B cell (primary cell): Measurements from ENCODE around the gene S100A4. TPM values are rescaled to one million over a fixed set of nuclear protein-coding genes. Genes with fewer than 3 reads are reported as not detected.

Source experiments
- ATAC-seq: fragments of 200-7000 bp; cut with Tn5 transposase; one replicate; pipeline ENCODE4 v1.10.0; 2021; ENCODE audit warnings: low read depth, mild to moderate bottlenecking, moderate number of reproducible peaks, moderate library complexity
- CTCF ChIA-PET: fragments of 350-600 bp; sonication (Branson Sonifier 250); formaldehyde crosslinking; loops from one replicate; lab custom pipeline; 2021; ENCODE audit warnings: antibody characterized with exemption, inconsistent platforms; lab: Charles Lee
- POLR2A ChIA-PET: fragments of 350-600 bp; sonication (Branson Sonifier 250); formaldehyde crosslinking; loops from one replicate; lab custom pipeline; 2021; ENCODE audit warnings: antibody characterized with exemption; lab: Charles Lee
- DNase-seq: peaks from one replicate; pipeline ENCODE4 v3.0.0; 2013
- H2AFZ ChIP-seq: 2 replicates; pipeline ENCODE4 v1.6.1; 2012; ENCODE audit warnings: mild to moderate bottlenecking, low read depth, low read length; ENCODE audit not compliant: insufficient read depth, poor library complexity, severe bottlenecking
- H3K27ac ChIP-seq, 2 donors: 1 replicate in 1 of 2; 2 replicates in 1 of 2; pipeline ENCODE4 v1.5.1; 2012 to 2013; ENCODE audit warnings: low read length in 2 of 2, mild to moderate bottlenecking in 2 of 2, moderate library complexity in 1 of 2
- H3K27me3 ChIP-seq, 4 experiments: fragments of 200-600 bp in 1 of 4; sonication (generic) in 1 of 4; replicated peaks in 1 of 4; 1 replicate in 2 of 4; 2 replicates in 2 of 4; pipeline versions ENCODE4 v1.6.1 to v1.7.0; 2013 to 2016; ENCODE audit warnings: low read length in 3 of 4, mild to moderate bottlenecking in 2 of 4, mixed read lengths in 1 of 4, moderate library complexity in 1 of 4; ENCODE audit not compliant: insufficient read depth in 4 of 4, control insufficient read depth in 3 of 4; ENCODE audit errors: control extremely low read depth in 1 of 4
- H3K36me3 ChIP-seq, 2 experiments: replicated peaks in 1 of 2; 1 replicate in 1 of 2; 2 replicates in 1 of 2; pipeline versions ENCODE4 v1.6.1 to v1.7.1; 2013; ENCODE audit warnings: low read length in 1 of 2; ENCODE audit not compliant: insufficient read depth in 2 of 2, control insufficient read depth in 1 of 2; ENCODE audit errors: control extremely low read depth in 1 of 2, extremely low read depth in 1 of 2
- H3K4me1 ChIP-seq, 2 donors: fragments of 200-600 bp in 1 of 2; sonication (generic) in 1 of 2; 1 replicate in 1 of 2; 2 replicates in 1 of 2; pipeline versions ENCODE4 v1.5.1 to v1.6.1; 2013 to 2017; ENCODE audit warnings: low read length in 2 of 2; ENCODE audit not compliant: control insufficient read depth in 2 of 2, insufficient read depth in 2 of 2
- H3K4me2 ChIP-seq: replicated peaks from 2 replicates; pipeline ENCODE3; 2012; ENCODE audit warnings: mild to moderate bottlenecking, low read depth, low read length; ENCODE audit not compliant: poor library complexity, severe bottlenecking
- H3K4me3 ChIP-seq, 5 experiments: fragments of 200-600 bp in 1 of 5; sonication (generic) in 1 of 5; 1 replicate in 3 of 5; 2 replicates in 2 of 5; pipeline versions ENCODE4 v1.5.1 to v1.7.0; 2011 to 2016; ENCODE audit warnings: low read length in 4 of 5, mild to moderate bottlenecking in 4 of 5, low read depth in 2 of 5, control low read depth in 1 of 5, moderate library complexity in 1 of 5; ENCODE audit not compliant: insufficient read depth in 1 of 5; ENCODE audit errors: control extremely low read depth in 1 of 5, extremely low read depth in 1 of 5
- H3K79me2 ChIP-seq: fragments of 200-600 bp; sonication (generic); one replicate; pipeline ENCODE4 v1.6.0; 2016; ENCODE audit warnings: low read length; ENCODE audit not compliant: control insufficient read depth, insufficient read depth
- H3K9ac ChIP-seq: fragments of 200-600 bp; sonication (generic); 2 replicates; pipeline ENCODE4 v1.6.1; 2017; ENCODE audit warnings: mild to moderate bottlenecking, low read length, moderate library complexity
- H3K9me3 ChIP-seq, 3 donors: one replicate each; pipeline versions ENCODE4 v1.6.1 to v1.7.1; 2013; ENCODE audit warnings: low read length in 2 of 3; ENCODE audit not compliant: control insufficient read depth in 2 of 3, insufficient read depth in 1 of 3; ENCODE audit errors: control extremely low read depth in 1 of 3
- H4K20me1 ChIP-seq: 2 replicates; pipeline ENCODE4 v1.6.0; 2012; ENCODE audit warnings: mild to moderate bottlenecking, low read length; ENCODE audit not compliant: insufficient read depth, control insufficient read depth, poor library complexity, severe bottlenecking
- H3K27ac Mint-ChIP-seq: one replicate; pipeline ENCODE4 v1.8.0; 2021; ENCODE audit warnings: mixed read lengths
- H3K27me3 Mint-ChIP-seq: one replicate; pipeline ENCODE4 v1.8.0; 2021; ENCODE audit warnings: mixed read lengths
- H3K4me1 Mint-ChIP-seq: one replicate; pipeline ENCODE4 v1.8.0; 2021; ENCODE audit warnings: mixed read lengths
- H3K4me3 Mint-ChIP-seq: one replicate; pipeline ENCODE4 v1.8.0; 2021; ENCODE audit warnings: mixed read lengths
- H3K9me3 Mint-ChIP-seq: one replicate; pipeline ENCODE4 v1.8.0; 2022; ENCODE audit warnings: mixed read lengths; ENCODE audit not compliant: insufficient read depth
- CTCF ChIP-seq: fragments of 200-600 bp; IDR thresholded peaks from one replicate; pipeline ENCODE4 v1.8.0; 2022; ENCODE audit warnings: antibody characterized with exemption, mild to moderate bottlenecking
- EZH2 ChIP-seq: IDR thresholded peaks from 2 replicates; pipeline ENCODE4 v1.6.1; 2012; ENCODE audit warnings: borderline replicate concordance, low read depth, mild to moderate bottlenecking, moderate library complexity, low read length; ENCODE audit not compliant: insufficient read depth, poor library complexity, severe bottlenecking
- WGBS: methylation state at CpG from one replicate; pipeline ENCODE4 v1.1.5; 2013; ENCODE audit warnings: missing lambda C conversion rate; ENCODE audit not compliant: insufficient coverage; 5-methylcytosine and 5-hydroxymethylcytosine counted together
- intact Hi-C: fragments of 100-400 bp; cut with micrococcal nuclease; formaldehyde crosslinking; loops from one replicate; pipeline ENCODE4 v1.10.0; 2022
- polyA plus RNA-seq: library from polyadenylated mRNA; depleted of rRNA; stranded (reverse); fragments of >200 nt; gene quantifications from 2 replicates; pipeline ENCODE4 v1.2.3, GENCODE V29; 2012
- total RNA-seq, 2 donors: library from RNA; stranded (reverse); fragments of 120-200 nt in 1 of 2; gene quantifications; 1 replicate in 1 of 2; 2 replicates in 1 of 2; pipeline versions ENCODE4 v1.2.3 to v1.2.4, GENCODE V29; 2013 to 2022

Gene S100A4
- total and polyA plus RNA-seq, 2 donors (not counting 1 experiment from before 2014, with no cell fraction given), result 62.7 to 150 TPM

DNA sequence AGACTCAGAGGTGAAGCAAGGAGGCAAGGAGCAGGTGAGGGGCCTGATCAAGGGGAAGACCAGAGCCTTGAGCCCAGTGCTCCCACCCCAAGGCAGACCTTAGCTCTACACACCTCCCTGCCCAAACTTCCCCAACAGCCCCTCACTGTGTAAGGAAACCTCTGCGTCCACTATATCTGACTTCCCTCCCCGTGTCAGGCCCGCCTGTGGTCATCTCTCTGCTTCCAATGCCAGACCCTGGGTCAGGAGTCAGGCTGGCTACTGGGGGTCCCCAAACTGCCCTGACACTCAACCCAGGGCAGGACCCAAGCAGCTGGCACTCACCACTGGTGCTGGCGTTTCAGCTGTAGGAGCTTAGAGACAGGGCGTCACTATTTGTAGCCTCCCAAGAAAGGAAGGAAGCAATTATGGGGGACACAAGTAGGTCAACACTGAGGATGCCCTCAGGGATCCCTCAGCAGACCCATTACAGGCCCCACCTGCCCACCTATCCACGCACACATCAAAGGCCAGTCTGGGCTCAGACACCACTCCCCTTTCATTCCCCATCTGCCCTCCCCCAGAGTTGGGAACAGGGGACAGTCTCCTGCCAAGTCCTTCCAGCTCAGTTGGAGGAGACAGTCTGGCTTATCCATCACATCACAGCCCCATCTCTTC lies 4.3 kb upstream of the S100A4 start:
- WGBS, result 95% methylated on average over 6 of the region's 6 CpGs
- no peak for DNase-seq
- no peak overlapping the region for H3K27ac ChIP-seq
- Mint-ChIP-seq H3K4me3 (no peak overlapping the region), H3K27ac (no peak overlapping the region), H3K27me3 (peaks cover 16% of the 10 kb centered on the region), H3K9me3 (no peaks in the 10 kb centered on the region), H3K4me1 (peaks cover 23% of the 10 kb centered on the region)
- no peaks in the 10 kb centered on the region for H3K36me3 ChIP-seq
- H3K27me3 ChIP-seq, result peaks cover 0 to 5% (median 0%) of the 10 kb centered on the region in 4 experiments
- POLR2A ChIA-PET, result no interaction called here
- H3K4me3 ChIP-seq, result no peak overlapping the region
- H3K4me1 ChIP-seq, result peaks cover 19 to 21% of the 10 kb centered on the region in 2 donors
- no peak for TF ChIP-seq EZH2
- no peak for TF ChIP-seq CTCF
- no peaks in the 10 kb centered on the region for H4K20me1 ChIP-seq
- no peaks in the 10 kb centered on the region for H3K79me2 ChIP-seq
- H3K9me3 ChIP-seq, result no peaks in the 10 kb centered on the region
- intact Hi-C loops, result no loop called here
- no peak overlapping the region for H3K4me2 ChIP-seq
- ATAC-seq, result no peak
- CTCF ChIA-PET, result interaction anchor here (1.1 to 7.5 kb wide), 4 partner anchors 13 to 48 kb away, joined by 3 to 59 read pairs (median 5); partner anchors contain the start of genes S100A2 and S100A6
- H3K9ac ChIP-seq, result no peak overlapping the region
- no peak overlapping the region for H2AFZ ChIP-seq
